IMR-90 (cell line): Measurements from ENCODE around the gene WWC1.

ENCODE experiments used
- ELK1 ChIP-seq: fragments of 150-350 bp; IDR thresholded peaks from 2 replicates; pipeline ENCODE4 v1.6.1; 2016; ENCODE audit warnings: low read depth, mild to moderate bottlenecking, low read length, moderate library complexity, borderline replicate concordance
- MXI1 ChIP-seq: IDR thresholded peaks from 2 replicates; pipeline ENCODE4 v1.6.1; 2012; ENCODE audit warnings: low read depth, mild to moderate bottlenecking, low read length, moderate library complexity, borderline replicate concordance
- RAD21 ChIP-seq: IDR thresholded peaks from 2 replicates; pipeline ENCODE4 v1.6.1; 2012; ENCODE audit warnings: low read length, improper control_type of control experiment
- RCOR1 ChIP-seq: IDR thresholded peaks from 2 replicates; pipeline ENCODE4 v1.6.1; 2012; ENCODE audit warnings: mild to moderate bottlenecking, low read length, improper control_type of control experiment; ENCODE audit not compliant: insufficient replicate concordance
- RFX5 ChIP-seq: IDR thresholded peaks from 2 replicates; pipeline ENCODE4 v1.8.0; 2012; ENCODE audit warnings: low read depth, mild to moderate bottlenecking, low read length, moderate library complexity
- SMC3 ChIP-seq: fragments of 150-350 bp; IDR thresholded peaks from 2 replicates; pipeline ENCODE4 v1.6.1; 2016; ENCODE audit warnings: low read depth, mild to moderate bottlenecking, antibody characterized with exemption, low read length, moderate library complexity
- TF ChIP-seq, protein P1 (sequence below): conservative IDR thresholded peaks from 2 replicates; pipeline ENCODE4 v1.5.1; 2012; ENCODE audit warnings: mild to moderate bottlenecking, low read depth, low read length, improper control_type of control experiment

DNA sequence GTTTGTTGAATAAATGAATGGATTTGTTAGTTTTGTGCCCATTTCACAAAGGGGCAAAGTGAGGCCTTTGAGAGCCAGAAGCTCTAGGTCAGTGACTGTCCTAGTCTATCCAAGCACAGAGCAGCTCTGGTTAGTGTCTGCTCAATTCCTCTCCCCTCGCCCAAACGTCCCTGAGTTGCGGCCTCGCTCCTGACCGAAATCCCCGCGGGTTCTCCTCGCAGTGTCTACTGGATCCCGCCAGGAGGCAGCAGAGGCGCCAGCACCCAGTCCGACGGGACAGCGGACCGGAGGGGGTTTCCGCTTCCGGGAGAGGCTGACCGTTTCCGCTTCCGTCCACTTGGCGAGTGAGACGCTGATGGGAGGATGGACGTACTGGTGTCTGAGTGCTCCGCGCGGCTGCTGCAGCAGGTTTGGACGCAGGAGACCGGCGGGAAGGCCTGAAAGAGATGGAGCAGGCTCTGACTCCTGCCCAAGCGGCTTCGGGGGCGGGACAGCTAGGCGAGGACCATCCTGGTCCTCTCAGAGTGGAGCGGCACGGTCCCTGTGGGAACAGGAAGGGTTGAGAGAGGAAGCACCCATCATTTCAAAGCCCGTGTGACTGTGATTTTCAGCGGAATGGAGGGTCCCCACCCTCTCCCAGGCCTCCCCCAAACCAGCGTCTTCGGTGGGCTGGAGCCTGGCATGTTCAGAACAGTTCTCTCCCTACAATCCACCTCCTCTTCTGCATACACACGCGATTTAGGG lies 194.9 kb downstream of the WWC1 start, which contains the start of gene RARS1:
- TF ChIP-seq, protein P1, sequence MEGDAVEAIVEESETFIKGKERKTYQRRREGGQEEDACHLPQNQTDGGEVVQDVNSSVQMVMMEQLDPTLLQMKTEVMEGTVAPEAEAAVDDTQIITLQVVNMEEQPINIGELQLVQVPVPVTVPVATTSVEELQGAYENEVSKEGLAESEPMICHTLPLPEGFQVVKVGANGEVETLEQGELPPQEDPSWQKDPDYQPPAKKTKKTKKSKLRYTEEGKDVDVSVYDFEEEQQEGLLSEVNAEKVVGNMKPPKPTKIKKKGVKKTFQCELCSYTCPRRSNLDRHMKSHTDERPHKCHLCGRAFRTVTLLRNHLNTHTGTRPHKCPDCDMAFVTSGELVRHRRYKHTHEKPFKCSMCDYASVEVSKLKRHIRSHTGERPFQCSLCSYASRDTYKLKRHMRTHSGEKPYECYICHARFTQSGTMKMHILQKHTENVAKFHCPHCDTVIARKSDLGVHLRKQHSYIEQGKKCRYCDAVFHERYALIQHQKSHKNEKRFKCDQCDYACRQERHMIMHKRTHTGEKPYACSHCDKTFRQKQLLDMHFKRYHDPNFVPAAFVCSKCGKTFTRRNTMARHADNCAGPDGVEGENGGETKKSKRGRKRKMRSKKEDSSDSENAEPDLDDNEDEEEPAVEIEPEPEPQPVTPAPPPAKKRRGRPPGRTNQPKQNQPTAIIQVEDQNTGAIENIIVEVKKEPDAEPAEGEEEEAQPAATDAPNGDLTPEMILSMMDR: peak; percentile 98; the same call in 1 of the 2 replicates
- TF ChIP-seq MXI1 (peak; percentile 62; the same call in 1 of the 2 replicates), ELK1 (no peak), RAD21 (peak; percentile 58), RCOR1 (peak; percentile 8), SMC3 (peak; percentile 75), RFX5 (no peak)
